Tibial nerve (tissue), 3 donors: ENCODE measurements around the gene TMEM170A.

Experiments
- POLR2A ChIP-seq, 2 donors: fragments of 450-650 bp; IDR thresholded peaks; one replicate each; pipeline ENCODE4 v1.6.1; 2017; ENCODE audit warnings: antibody characterized with exemption in 2 of 2, mild to moderate bottlenecking in 2 of 2, moderate library complexity in 2 of 2
- TF ChIP-seq, protein P1 (sequence below), 5 experiments: fragments of 200-600 bp in 3 of 5; fragments of 450-650 bp in 2 of 5; sonication (generic) in 3 of 5; IDR thresholded peaks; one replicate each; pipeline ENCODE4 v1.5.1; 2016 to 2019; ENCODE audit warnings: antibody characterized with exemption in 5 of 5, mild to moderate bottlenecking in 3 of 5, moderate library complexity in 2 of 5

- no peak for TF ChIP-seq POLR2A (IDR thresholded peaks at IDR 0.05)
- TF ChIP-seq, protein P1, sequence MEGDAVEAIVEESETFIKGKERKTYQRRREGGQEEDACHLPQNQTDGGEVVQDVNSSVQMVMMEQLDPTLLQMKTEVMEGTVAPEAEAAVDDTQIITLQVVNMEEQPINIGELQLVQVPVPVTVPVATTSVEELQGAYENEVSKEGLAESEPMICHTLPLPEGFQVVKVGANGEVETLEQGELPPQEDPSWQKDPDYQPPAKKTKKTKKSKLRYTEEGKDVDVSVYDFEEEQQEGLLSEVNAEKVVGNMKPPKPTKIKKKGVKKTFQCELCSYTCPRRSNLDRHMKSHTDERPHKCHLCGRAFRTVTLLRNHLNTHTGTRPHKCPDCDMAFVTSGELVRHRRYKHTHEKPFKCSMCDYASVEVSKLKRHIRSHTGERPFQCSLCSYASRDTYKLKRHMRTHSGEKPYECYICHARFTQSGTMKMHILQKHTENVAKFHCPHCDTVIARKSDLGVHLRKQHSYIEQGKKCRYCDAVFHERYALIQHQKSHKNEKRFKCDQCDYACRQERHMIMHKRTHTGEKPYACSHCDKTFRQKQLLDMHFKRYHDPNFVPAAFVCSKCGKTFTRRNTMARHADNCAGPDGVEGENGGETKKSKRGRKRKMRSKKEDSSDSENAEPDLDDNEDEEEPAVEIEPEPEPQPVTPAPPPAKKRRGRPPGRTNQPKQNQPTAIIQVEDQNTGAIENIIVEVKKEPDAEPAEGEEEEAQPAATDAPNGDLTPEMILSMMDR (IDR thresholded peaks at IDR 0.05): no peak
These were observed 50.5 kb downstream of the TMEM170A start for GRCh38 chr16:75413951-75414350.
